WTC11 (cell line): ENCODE results near the gene RHOV. TPM values are rescaled to one million over a fixed set of nuclear protein-coding genes. Genes with fewer than 3 reads are reported as not detected.

Experiments used
- ATAC-seq: fragments of 200-7000 bp; cut with Tn5 transposase; 2 replicates; pipeline ENCODE4 v1.10.0; 2021; ENCODE audit warnings: mild to moderate bottlenecking, moderate library complexity
- CTCF ChIA-PET: fragments of 300-600 bp; sonication (Branson Sonifier 250); formaldehyde crosslinking; loops from one replicate; lab custom pipeline; 2021; ENCODE audit warnings: antibody characterized with exemption; lab: Charles Lee
- POLR2A ChIA-PET: fragments of 350-600 bp; sonication (Branson Sonifier 250); formaldehyde crosslinking; loops from one replicate; lab custom pipeline; 2021; ENCODE audit warnings: antibody characterized with exemption; lab: Charles Lee
- DNase-seq: peaks from one replicate; pipeline ENCODE4 v3.0.0; 2021; ENCODE audit warnings: low spot score
- H3K27ac Mint-ChIP-seq: 2 replicates; pipeline ENCODE4 v1.8.0; 2021; ENCODE audit warnings: mixed read lengths
- H3K27me3 Mint-ChIP-seq: 2 replicates; pipeline ENCODE4 v1.8.0; 2021; ENCODE audit warnings: low read depth, mild to moderate bottlenecking, moderate library complexity, mixed read lengths
- H3K36me3 Mint-ChIP-seq: 2 replicates; pipeline ENCODE4 v1.8.0; 2021; ENCODE audit warnings: mixed read lengths
- H3K4me1 Mint-ChIP-seq: 2 replicates; pipeline ENCODE4 v1.8.0; 2022; ENCODE audit warnings: mixed read lengths
- H3K4me3 Mint-ChIP-seq: 2 replicates; pipeline ENCODE4 v1.8.0; 2021; ENCODE audit warnings: mild to moderate bottlenecking, moderate library complexity, mixed read lengths
- H3K9me3 Mint-ChIP-seq: 2 replicates; pipeline ENCODE4 v1.8.0; 2021; ENCODE audit warnings: mixed read lengths
- FOXJ3 ChIP-seq: sonication (generic); formaldehyde crosslinking; IDR thresholded peaks from 2 replicates; pipeline ENCODE4 v1.9.0; 2021; ENCODE audit warnings: missing genetic modification reagents, mild to moderate bottlenecking, borderline replicate concordance
- IRF2 ChIP-seq: sonication (generic); formaldehyde crosslinking; IDR thresholded peaks from 2 replicates; pipeline ENCODE4 v1.8.0; 2022; ENCODE audit warnings: low read depth, missing genetic modification reagents, borderline replicate concordance
- NFATC4 ChIP-seq: fragments of 250-450 bp; sonication (Bioruptor Pico); IDR thresholded peaks from 2 replicates; pipeline ENCODE4 v1.9.0; 2021; ENCODE audit warnings: mild to moderate bottlenecking
- NR3C1 ChIP-seq: sonication (generic); formaldehyde crosslinking; conservative IDR thresholded peaks from 2 replicates; pipeline ENCODE4 v1.8.1; 2023; ENCODE audit warnings: low read depth, mild to moderate bottlenecking, missing genetic modification reagents
- OVOL2 ChIP-seq: fragments of 250-450 bp; sonication (Bioruptor Pico); IDR thresholded peaks from 2 replicates; pipeline ENCODE4 v1.9.0; 2021; ENCODE audit warnings: mild to moderate bottlenecking, borderline replicate concordance
- RORB ChIP-seq: fragments of 250-450 bp; sonication (Bioruptor Pico); IDR thresholded peaks from 2 replicates; pipeline ENCODE4 v1.9.0; 2021; ENCODE audit warnings: mild to moderate bottlenecking
- ZNF121 ChIP-seq: sonication (generic); formaldehyde crosslinking; IDR thresholded peaks from 2 replicates; pipeline ENCODE4 v1.8.0; 2023; ENCODE audit warnings: missing genetic modification reagents
- ZNF263 ChIP-seq: sonication (generic); formaldehyde crosslinking; IDR thresholded peaks from 2 replicates; pipeline ENCODE4 v1.8.1; 2022; ENCODE audit warnings: low read depth, mild to moderate bottlenecking, moderate library complexity, missing genetic modification reagents
- ZNF671 ChIP-seq: fragments of 250-450 bp; sonication (Bioruptor Pico); IDR thresholded peaks from 2 replicates; pipeline ENCODE4 v1.8.0; 2021; ENCODE audit warnings: mild to moderate bottlenecking
- total RNA-seq: library from RNA; stranded (reverse); gene quantifications from 3 replicates; pipeline ENCODE4 v1.2.3, GENCODE V29; 2021
- TF ChIP-seq, protein P1 (sequence below): sonication (generic); formaldehyde crosslinking; IDR thresholded peaks from 2 replicates; pipeline ENCODE4 v1.8.1; 2023; ENCODE audit warnings: mild to moderate bottlenecking, moderate library complexity, missing genetic modification reagents
- TF ChIP-seq, protein P2 (sequence below): fragments of 200-600 bp; IDR thresholded peaks from 2 replicates; pipeline ENCODE4 v1.8.0; 2022; ENCODE audit warnings: antibody characterized with exemption
- TF ChIP-seq, protein P3 (sequence below): fragments of 250-450 bp; sonication (Bioruptor Pico); IDR thresholded peaks from 2 replicates; pipeline ENCODE4 v1.9.0; 2021; ENCODE audit warnings: moderate library complexity, mild to moderate bottlenecking, inconsistent platforms, borderline replicate concordance
- TF ChIP-seq, protein P4 (sequence below): sonication (generic); formaldehyde crosslinking; IDR thresholded peaks from 2 replicates; pipeline ENCODE4 v1.8.0; 2023; ENCODE audit warnings: missing genetic modification reagents
- TF ChIP-seq, protein P5 (sequence below): sonication (generic); formaldehyde crosslinking; IDR thresholded peaks from 2 replicates; pipeline ENCODE4 v1.8.0; 2022; ENCODE audit warnings: mild to moderate bottlenecking, missing genetic modification reagents

The RHOV gene
- total RNA-seq, 1 experiment from 2014 or later: 5.0 TPM

DNA sequence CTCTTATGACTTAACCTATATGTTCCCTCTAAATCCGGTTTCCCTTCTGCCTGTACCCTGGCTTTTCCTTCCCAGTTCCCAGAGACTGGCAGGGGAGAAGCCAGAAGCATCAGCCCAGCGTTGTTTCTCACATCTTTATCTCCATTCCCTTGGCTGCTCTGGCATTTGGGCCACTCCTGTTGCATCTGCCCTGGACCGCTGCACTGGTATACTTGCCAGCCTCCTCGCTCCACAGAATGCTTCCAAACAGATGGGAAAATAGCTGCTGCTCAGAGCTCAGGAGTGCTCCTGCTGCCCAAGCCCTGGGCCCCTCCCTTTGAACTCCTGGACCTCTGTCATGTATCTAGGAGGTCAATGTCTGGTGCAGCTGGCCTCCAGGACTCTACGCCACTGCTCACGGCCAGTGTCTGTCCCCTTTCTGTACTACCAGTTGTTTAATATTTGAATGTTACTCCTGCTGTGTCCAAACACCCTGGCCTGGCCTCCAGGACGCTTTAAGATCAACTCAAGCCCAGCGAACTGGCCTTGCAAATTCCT is 23.4 kb downstream of the RHOV start:
- H3K27ac Mint-ChIP-seq: 0 out of 2 replicates have a peak overlapping the region, but pooled peaks have one; percentile 20
- TF ChIP-seq NFATC4: no peak
- TF ChIP-seq ZNF263 (CRISPR knock-in tag): no peak
- no peak for TF ChIP-seq OVOL2 (CRISPR knock-in tag)
- TF ChIP-seq FOXJ3 (CRISPR knock-in tag): no peak
- TF ChIP-seq, protein P1, sequence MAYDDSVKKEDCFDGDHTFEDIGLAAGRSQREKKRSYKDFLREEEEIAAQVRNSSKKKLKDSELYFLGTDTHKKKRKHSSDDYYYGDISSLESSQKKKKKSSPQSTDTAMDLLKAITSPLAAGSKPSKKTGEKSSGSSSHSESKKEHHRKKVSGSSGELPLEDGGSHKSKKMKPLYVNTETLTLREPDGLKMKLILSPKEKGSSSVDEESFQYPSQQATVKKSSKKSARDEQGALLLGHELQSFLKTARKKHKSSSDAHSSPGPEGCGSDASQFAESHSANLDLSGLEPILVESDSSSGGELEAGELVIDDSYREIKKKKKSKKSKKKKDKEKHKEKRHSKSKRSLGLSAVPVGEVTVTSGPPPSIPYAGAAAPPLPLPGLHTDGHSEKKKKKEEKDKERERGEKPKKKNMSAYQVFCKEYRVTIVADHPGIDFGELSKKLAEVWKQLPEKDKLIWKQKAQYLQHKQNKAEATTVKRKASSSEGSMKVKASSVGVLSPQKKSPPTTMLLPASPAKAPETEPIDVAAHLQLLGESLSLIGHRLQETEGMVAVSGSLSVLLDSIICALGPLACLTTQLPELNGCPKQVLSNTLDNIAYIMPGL (CRISPR knock-in tag): no peak
- TF ChIP-seq, protein P2, sequence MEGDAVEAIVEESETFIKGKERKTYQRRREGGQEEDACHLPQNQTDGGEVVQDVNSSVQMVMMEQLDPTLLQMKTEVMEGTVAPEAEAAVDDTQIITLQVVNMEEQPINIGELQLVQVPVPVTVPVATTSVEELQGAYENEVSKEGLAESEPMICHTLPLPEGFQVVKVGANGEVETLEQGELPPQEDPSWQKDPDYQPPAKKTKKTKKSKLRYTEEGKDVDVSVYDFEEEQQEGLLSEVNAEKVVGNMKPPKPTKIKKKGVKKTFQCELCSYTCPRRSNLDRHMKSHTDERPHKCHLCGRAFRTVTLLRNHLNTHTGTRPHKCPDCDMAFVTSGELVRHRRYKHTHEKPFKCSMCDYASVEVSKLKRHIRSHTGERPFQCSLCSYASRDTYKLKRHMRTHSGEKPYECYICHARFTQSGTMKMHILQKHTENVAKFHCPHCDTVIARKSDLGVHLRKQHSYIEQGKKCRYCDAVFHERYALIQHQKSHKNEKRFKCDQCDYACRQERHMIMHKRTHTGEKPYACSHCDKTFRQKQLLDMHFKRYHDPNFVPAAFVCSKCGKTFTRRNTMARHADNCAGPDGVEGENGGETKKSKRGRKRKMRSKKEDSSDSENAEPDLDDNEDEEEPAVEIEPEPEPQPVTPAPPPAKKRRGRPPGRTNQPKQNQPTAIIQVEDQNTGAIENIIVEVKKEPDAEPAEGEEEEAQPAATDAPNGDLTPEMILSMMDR: no peak
- TF ChIP-seq ZNF671 (CRISPR knock-in tag): no peak
- TF ChIP-seq RORB (CRISPR knock-in tag): no peak
- TF ChIP-seq, protein P3, sequence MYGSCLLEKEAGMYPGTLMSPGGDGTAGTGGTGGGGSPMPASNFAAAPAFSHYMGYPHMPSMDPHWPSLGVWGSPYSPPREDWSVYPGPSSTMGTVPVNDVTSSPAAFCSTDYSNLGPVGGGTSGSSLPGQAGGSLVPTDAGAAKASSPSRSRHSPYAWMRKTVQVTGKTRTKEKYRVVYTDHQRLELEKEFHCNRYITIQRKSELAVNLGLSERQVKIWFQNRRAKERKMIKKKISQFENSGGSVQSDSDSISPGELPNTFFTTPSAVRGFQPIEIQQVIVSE (CRISPR knock-in tag): no peak
- ATAC-seq (no peak), DNase-seq (no peak)
- ChIA-PET CTCF (interaction anchor here (1.9 to 9.6 kb wide), 2 partner anchors 8 to 43 kb away, joined by 7 to 177 read pairs; partner anchors contain the start of gene VPS18), POLR2A (interaction anchor here (0.7 kb wide), 1 partner anchor 302 kb away, joined by 6 read pairs; no protein-coding TSS in a partner anchor)
- no peak overlapping the region for H3K4me3 Mint-ChIP-seq
- peaks cover 26% of the 10 kb centered on the region for H3K4me1 Mint-ChIP-seq
- H3K27me3 Mint-ChIP-seq: no peaks in the 10 kb centered on the region
- peaks cover 42% of the 10 kb centered on the region for H3K36me3 Mint-ChIP-seq
- H3K9me3 Mint-ChIP-seq: no peaks in the 10 kb centered on the region

DNA sequence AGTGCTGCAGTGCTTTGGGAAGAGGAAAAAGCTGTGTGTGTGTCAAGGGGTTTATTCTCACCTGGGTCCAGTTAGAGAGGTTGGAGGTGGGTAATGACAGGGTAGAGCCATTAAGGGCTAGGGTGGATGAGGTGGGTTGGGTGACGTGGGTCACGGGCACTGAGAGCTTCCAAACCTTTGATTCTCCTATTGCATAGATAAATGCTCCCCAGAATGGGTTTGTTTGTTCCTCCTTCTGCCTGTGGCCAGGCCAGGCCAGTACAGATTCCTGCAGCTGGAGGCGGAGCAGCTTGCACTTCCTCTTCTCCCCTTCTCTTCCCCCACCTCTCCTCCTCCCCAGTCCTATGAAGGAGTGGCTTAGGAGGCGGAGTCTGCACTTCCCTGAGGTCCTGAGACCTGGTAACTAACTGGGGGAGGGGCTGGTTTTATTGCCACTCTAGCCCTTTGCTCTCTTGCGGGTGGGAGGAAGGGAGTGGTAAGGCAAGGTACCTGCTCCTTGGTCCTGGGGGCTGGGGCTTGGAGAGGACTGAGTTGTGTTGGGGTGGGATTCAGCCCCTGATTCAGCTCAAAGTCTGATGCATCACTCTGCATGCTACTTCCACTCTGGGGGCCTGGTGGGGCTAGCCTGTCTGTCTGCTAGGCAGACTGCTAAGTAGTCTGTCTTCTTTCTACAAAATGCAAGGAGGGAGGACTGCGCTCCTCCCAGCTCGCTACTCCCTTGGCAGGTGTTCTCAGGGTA is 26.6 kb downstream of the RHOV start:
- Mint-ChIP-seq H3K27me3 (no peaks in the 10 kb centered on the region), H3K9me3 (no peaks in the 10 kb centered on the region), H3K27ac (peak overlapping the region; percentile 57), H3K36me3 (peaks cover 31% of the 10 kb centered on the region), H3K4me3 (peak overlapping the region; percentile 93), H3K4me1 (peaks cover 41% of the 10 kb centered on the region)
- TF ChIP-seq IRF2 (CRISPR knock-in tag) (no peak), ZNF121 (peak; percentile 73; the same call in 1 of the 2 replicates)
- DNase-seq (no peak), ATAC-seq (peak; percentile 27)
- ChIA-PET POLR2A (no interaction called here), CTCF (interaction anchor here (0.6 to 9.6 kb wide), 9 partner anchors 9 to 101 kb away, joined by 3 to 177 read pairs (median 5); partner anchors contain the start of genes GCHFR, RHOV and VPS18)

DNA sequence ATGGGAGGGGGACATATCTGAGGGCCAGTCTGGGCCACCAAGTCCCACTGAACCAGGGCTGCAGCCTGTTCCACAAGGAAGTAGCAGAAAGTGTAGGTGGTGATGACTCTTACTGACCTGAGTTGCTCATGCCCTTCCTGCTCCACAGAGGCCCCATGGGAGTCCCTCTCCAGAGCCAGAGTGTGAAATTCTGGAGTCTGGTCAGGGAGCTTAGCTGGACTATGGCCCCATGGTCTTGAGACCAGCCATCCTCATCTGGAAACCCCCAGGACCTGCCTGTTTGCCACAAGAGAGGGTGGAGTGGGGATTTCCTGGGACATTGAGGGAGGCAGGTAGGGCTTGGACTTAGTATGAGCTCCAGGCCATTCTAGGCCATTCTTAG is 27.2 kb downstream of the RHOV start:
- TF ChIP-seq, protein P4, sequence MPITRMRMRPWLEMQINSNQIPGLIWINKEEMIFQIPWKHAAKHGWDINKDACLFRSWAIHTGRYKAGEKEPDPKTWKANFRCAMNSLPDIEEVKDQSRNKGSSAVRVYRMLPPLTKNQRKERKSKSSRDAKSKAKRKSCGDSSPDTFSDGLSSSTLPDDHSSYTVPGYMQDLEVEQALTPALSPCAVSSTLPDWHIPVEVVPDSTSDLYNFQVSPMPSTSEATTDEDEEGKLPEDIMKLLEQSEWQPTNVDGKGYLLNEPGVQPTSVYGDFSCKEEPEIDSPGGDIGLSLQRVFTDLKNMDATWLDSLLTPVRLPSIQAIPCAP: no peak
- TF ChIP-seq, protein P5, sequence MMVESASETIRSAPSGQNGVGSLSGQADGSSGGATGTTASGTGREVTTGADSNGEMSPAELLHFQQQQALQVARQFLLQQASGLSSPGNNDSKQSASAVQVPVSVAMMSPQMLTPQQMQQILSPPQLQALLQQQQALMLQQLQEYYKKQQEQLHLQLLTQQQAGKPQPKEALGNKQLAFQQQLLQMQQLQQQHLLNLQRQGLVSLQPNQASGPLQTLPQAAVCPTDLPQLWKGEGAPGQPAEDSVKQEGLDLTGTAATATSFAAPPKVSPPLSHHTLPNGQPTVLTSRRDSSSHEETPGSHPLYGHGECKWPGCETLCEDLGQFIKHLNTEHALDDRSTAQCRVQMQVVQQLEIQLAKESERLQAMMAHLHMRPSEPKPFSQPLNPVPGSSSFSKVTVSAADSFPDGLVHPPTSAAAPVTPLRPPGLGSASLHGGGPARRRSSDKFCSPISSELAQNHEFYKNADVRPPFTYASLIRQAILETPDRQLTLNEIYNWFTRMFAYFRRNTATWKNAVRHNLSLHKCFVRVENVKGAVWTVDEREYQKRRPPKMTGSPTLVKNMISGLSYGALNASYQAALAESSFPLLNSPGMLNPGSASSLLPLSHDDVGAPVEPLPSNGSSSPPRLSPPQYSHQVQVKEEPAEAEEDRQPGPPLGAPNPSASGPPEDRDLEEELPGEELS (CRISPR knock-in tag): no peak
- TF ChIP-seq NR3C1 (CRISPR knock-in tag): no peak
- peaks cover 41% of the 10 kb centered on the region for H3K4me1 Mint-ChIP-seq
- peak overlapping the region; percentile 93 for H3K4me3 Mint-ChIP-seq
- no peak for ATAC-seq
- H3K27ac Mint-ChIP-seq: peak overlapping the region; percentile 32
- no peak for DNase-seq
- peaks cover 26% of the 10 kb centered on the region for H3K36me3 Mint-ChIP-seq
- POLR2A ChIA-PET: no interaction called here
- CTCF ChIA-PET: interaction anchor here (0.6 to 9.6 kb wide), 11 partner anchors 9 to 100 kb away, joined by 3 to 177 read pairs (median 6); partner anchors contain the start of genes GCHFR, RHOV and VPS18
- H3K27me3 Mint-ChIP-seq: no peaks in the 10 kb centered on the region; the same call in 1 of the 2 replicates
- H3K9me3 Mint-ChIP-seq: no peaks in the 10 kb centered on the region
